Measurements from ENCODE around the gene LCP1. TPM values are rescaled to one million over a fixed set of nuclear protein-coding genes. Genes with fewer than 3 reads are reported as not detected.

LCP1 gene
- total and polyA plus RNA-seq, 2 of the 13 experiments (the other 11 are each of a cell fraction or from before 2014, with no cell fraction given), result 1.6 TPM

GRCh38 chr13:46202966-46203365, 21.0 kb upstream of the LCP1 start:
- in situ Hi-C loops (cut with HindIII; ENCODE audit: extremely low pct_ligation_motif_present, low pct_unique_long_range_greater_than_20kb) (no loop called here), intact Hi-C loops (cut with micrococcal nuclease; ENCODE audit: unreplicated experiment) (no loop called here)
- FAIRE-seq (no peak), ATAC-seq (no peak), DNase-seq (ENCODE audit: low spot score) (no peak)
- H3K9me3 ChIP-seq (ENCODE audit: low read length), result no peaks in the 10 kb centered on the region
- CTCF ChIA-PET (ENCODE audit: low intra/inter-chr PET ratio, low total read pairs), result no interaction called here
- no TSS peak for BruUV-seq (replicated peaks)
- no peak overlapping the region for H2AFZ ChIP-seq (ENCODE audit: low read length)
- H3K27ac ChIP-seq (ENCODE audit: extremely low read length, insufficient read depth, low read length), result no peak overlapping the region
- WGBS (ENCODE audit: low lambda C conversion rate), result 12% methylated on average over 5 of the region's 5 CpGs
- H4K20me1 ChIP-seq (ENCODE audit: insufficient read depth, low read length), result no peaks in the 10 kb centered on the region
- no peaks in the 10 kb centered on the region for H3K79me2 ChIP-seq (ENCODE audit: insufficient read depth, low read length)
- TF ChIP-seq, protein P1, sequence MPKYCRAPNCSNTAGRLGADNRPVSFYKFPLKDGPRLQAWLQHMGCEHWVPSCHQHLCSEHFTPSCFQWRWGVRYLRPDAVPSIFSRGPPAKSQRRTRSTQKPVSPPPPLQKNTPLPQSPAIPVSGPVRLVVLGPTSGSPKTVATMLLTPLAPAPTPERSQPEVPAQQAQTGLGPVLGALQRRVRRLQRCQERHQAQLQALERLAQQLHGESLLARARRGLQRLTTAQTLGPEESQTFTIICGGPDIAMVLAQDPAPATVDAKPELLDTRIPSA (CRISPR knock-in tag; IDR thresholded peaks at IDR 0.05; ENCODE audit: borderline replicate concordance), result no peak
- no peak for TF ChIP-seq ZNF557 (CRISPR knock-in tag; IDR thresholded peaks at IDR 0.05)
- TF ChIP-seq ZNF121 (CRISPR knock-in tag; IDR thresholded peaks at IDR 0.05), result no peak
- TF ChIP-seq RBM39 (IDR thresholded peaks at IDR 0.05; ENCODE audit: low read depth, low read length, poor library complexity, severe bottlenecking), result no peak
- TF ChIP-seq PBX3 (CRISPR knock-in tag; IDR thresholded peaks at IDR 0.05; ENCODE audit: borderline replicate concordance), result no peak
- no peak for TF ChIP-seq ARID5B (CRISPR knock-in tag; IDR thresholded peaks at IDR 0.05)
- TF ChIP-seq NFE2 (CRISPR knock-in tag; IDR thresholded peaks at IDR 0.05), result no peak
- TF ChIP-seq ZNF567 (CRISPR knock-in tag; IDR thresholded peaks at IDR 0.05; ENCODE audit: borderline replicate concordance), result no peak
- no peak for TF ChIP-seq DNMT3B (CRISPR knock-in tag; conservative IDR thresholded peaks at IDR 0.05)
- no peak for TF ChIP-seq ZNF124 (CRISPR knock-in tag; IDR thresholded peaks at IDR 0.05)
- H3K4me1 ChIP-seq (ENCODE audit: insufficient read depth, low read length), result no peaks in the 10 kb centered on the region
- peaks cover 0 to 7% of the 10 kb centered on the region in 2 experiments; a peak in 2 of 5 replicates for H3K27me3 ChIP-seq (ENCODE audit: control insufficient read depth in 1 of 2, insufficient read depth in 2 of 2, low read length in 2 of 2)
- H3K4me3 ChIP-seq (replicated peaks in 1 of 3; ENCODE audit: insufficient read depth in 1 of 3, low read depth in 2 of 3, low read length in 3 of 3), result no peak overlapping the region
- no peaks in the 10 kb centered on the region for H3K36me3 ChIP-seq (replicated peaks in 1 of 2; ENCODE audit: control insufficient read depth in 1 of 2, insufficient read depth in 2 of 2, low read length in 2 of 2)
- no peak overlapping the region for H3K9ac ChIP-seq (ENCODE audit: insufficient read depth, low read depth, low read length)
- H3K4me2 ChIP-seq (ENCODE audit: low read depth, low read length), result no peak overlapping the region
- POLR2A ChIA-PET, result no interaction called here
